Measurements from ENCODE around the gene SSBP1.

The SSBP1 gene

GRCh38 chr7:141789917-141790316 lies 51.8 kb downstream of the SSBP1 start, which contains the start of gene TAS2R5:
TAS2R5 (plus strand) TSS chr7:141790217; CDS start chr7:141790362, 145 bp downstream.
- H3K9me3 Mint-ChIP-seq: no peaks in the 10 kb centered on the region
- no peaks in the 10 kb centered on the region for H3K4me1 Mint-ChIP-seq
- DNase-seq: no peak
- H3K27me3 Mint-ChIP-seq: no peaks in the 10 kb centered on the region
- ATAC-seq: no peak
- H3K27ac Mint-ChIP-seq: peak within 1 kb of the TSS in 1 of 2 donors; percentile 82
- no peak within 1 kb of the TSS for H3K4me3 Mint-ChIP-seq

GRCh38 chr7:141792526-141792925 lies 54.4 kb downstream of the SSBP1 start:
- no peak for DNase-seq
- H3K9me3 Mint-ChIP-seq: no peaks in the 10 kb centered on the region
- H3K4me3 Mint-ChIP-seq: no peak overlapping the region
- H3K27me3 Mint-ChIP-seq: no peaks in the 10 kb centered on the region
- no peak overlapping the region for H3K27ac Mint-ChIP-seq
- no peak for ATAC-seq
- no peaks in the 10 kb centered on the region for H3K4me1 Mint-ChIP-seq

Data from stimulated activated naive CD8-positive, alpha-beta T cell treated with anti-CD3 and anti-CD28 coated beads, Interleukin-15, amount 100 ng/mL, for 72 hours (primary cell).